GM19463 (cell line): ENCODE measurements around the gene SLC1A2.

Experiments used
- ATAC-seq: cut with Tn5 transposase; IDR thresholded peaks from one replicate; pipeline ENCODE4 v1.9.1; 2021; ENCODE audit warnings: mild to moderate bottlenecking, moderate library complexity; ENCODE audit not compliant: unreplicated experiment

The SLC1A2 gene

GRCh38 chr11:35248558-35249323 lies 170.6 kb downstream of the SLC1A2 start:
- no peak for ATAC-seq

GRCh38 chr11:35247863-35248262 lies 171.5 kb downstream of the SLC1A2 start:
- no peak for ATAC-seq

GRCh38 chr11:35247428-35247827 lies 171.9 kb downstream of the SLC1A2 start:
- no peak for ATAC-seq

- no peak for ATAC-seq
Measured at GRCh38 chr11:35246745-35247144, 172.6 kb downstream of the SLC1A2 start.

GRCh38 chr11:35245786-35246185 lies 173.6 kb downstream of the SLC1A2 start:
- ATAC-seq = no peak

- no peak for ATAC-seq
Measured at GRCh38 chr11:35245056-35245455, 174.3 kb downstream of the SLC1A2 start.

GRCh38 chr11:35243774-35244173 lies 175.6 kb downstream of the SLC1A2 start:
- ATAC-seq = no peak

GRCh38 chr11:35242412-35243242 lies 176.7 kb downstream of the SLC1A2 start:
- no peak for ATAC-seq

GRCh38 chr11:35241531-35241930 lies 177.8 kb downstream of the SLC1A2 start:
- ATAC-seq = no peak

- ATAC-seq = no peak
Measured at GRCh38 chr11:35241083-35241482, 178.3 kb downstream of the SLC1A2 start.

GRCh38 chr11:35239471-35240075 lies 179.8 kb downstream of the SLC1A2 start:
- no peak for ATAC-seq

GRCh38 chr11:35238882-35239281 lies 180.5 kb downstream of the SLC1A2 start:
- ATAC-seq = no peak

- no peak for ATAC-seq
Measured at GRCh38 chr11:35237860-35238715, 181.3 kb downstream of the SLC1A2 start.

- ATAC-seq = no peak
Measured at GRCh38 chr11:35237351-35237750, 182.0 kb downstream of the SLC1A2 start.

- ATAC-seq = no peak
Measured at GRCh38 chr11:35236667-35237003, 182.7 kb downstream of the SLC1A2 start.

- no peak for ATAC-seq
Measured at GRCh38 chr11:35235936-35236666, 183.3 kb downstream of the SLC1A2 start.

- ATAC-seq = no peak
Measured at GRCh38 chr11:35235498-35235897, 183.9 kb downstream of the SLC1A2 start.

GRCh38 chr11:35235157-35235468 lies 184.2 kb downstream of the SLC1A2 start:
- no peak for ATAC-seq

GRCh38 chr11:35234460-35235156 lies 184.8 kb downstream of the SLC1A2 start:
- no peak for ATAC-seq

- ATAC-seq = no peak
Measured at GRCh38 chr11:35233518-35233917, 185.8 kb downstream of the SLC1A2 start.
